NB4 (cell line): Measurements from ENCODE around the gene AGER.

ENCODE experiments used
- DNase-seq: peaks from one replicate; pipeline ENCODE4 v3.0.0; 2010; ENCODE audit warnings: low read depth
- H3K4me3 ChIP-seq: one replicate; pipeline ENCODE4 v1.5.1; 2011; ENCODE audit warnings: mild to moderate bottlenecking, low read depth, low read length, moderate library complexity
- MYC ChIP-seq: IDR thresholded peaks from 2 replicates; pipeline ENCODE4 v1.6.1; 2011; ENCODE audit warnings: low read depth, low read length
- POLR2A ChIP-seq: IDR thresholded peaks from 2 replicates; pipeline ENCODE4 v1.6.1; 2011; ENCODE audit warnings: mild to moderate bottlenecking; ENCODE audit not compliant: insufficient read length; ENCODE audit errors: extremely low read depth
- TF ChIP-seq, protein P1 (sequence below): IDR thresholded peaks from one replicate; pipeline ENCODE4 v1.5.1; 2012; ENCODE audit warnings: low read depth, low read length
- TF ChIP-seq, protein P2 (sequence below): IDR thresholded peaks from 2 replicates; pipeline ENCODE4 v1.6.1; 2011; ENCODE audit warnings: low read depth, low read length

The AGER gene

DNA sequence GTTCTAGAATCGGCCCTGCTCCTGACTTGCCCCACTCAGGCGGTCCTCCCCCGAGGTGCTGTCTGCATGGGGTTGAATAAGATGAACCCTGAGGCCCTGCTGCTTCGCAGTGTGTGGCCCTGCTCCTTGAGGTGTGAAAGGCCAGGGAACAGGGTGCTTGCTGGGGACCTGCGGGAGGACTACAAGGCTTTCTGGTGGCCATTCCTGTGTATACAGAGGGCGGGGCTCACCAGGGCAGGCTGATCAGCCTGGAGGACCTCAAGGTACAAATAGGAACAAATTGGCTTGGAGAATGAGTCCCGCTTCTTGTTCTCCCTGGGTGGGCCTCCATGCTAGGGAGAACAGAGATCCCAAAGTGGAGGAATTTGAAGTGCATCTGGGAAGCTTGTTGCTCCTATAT lies 34.1 kb upstream of the AGER start:
- DNase-seq, result no peak
- H3K4me3 ChIP-seq, result no peak overlapping the region
- TF ChIP-seq POLR2A (no peak), MYC (no peak)
- TF ChIP-seq, protein P1, sequence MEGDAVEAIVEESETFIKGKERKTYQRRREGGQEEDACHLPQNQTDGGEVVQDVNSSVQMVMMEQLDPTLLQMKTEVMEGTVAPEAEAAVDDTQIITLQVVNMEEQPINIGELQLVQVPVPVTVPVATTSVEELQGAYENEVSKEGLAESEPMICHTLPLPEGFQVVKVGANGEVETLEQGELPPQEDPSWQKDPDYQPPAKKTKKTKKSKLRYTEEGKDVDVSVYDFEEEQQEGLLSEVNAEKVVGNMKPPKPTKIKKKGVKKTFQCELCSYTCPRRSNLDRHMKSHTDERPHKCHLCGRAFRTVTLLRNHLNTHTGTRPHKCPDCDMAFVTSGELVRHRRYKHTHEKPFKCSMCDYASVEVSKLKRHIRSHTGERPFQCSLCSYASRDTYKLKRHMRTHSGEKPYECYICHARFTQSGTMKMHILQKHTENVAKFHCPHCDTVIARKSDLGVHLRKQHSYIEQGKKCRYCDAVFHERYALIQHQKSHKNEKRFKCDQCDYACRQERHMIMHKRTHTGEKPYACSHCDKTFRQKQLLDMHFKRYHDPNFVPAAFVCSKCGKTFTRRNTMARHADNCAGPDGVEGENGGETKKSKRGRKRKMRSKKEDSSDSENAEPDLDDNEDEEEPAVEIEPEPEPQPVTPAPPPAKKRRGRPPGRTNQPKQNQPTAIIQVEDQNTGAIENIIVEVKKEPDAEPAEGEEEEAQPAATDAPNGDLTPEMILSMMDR, result no peak
- TF ChIP-seq, protein P2, sequence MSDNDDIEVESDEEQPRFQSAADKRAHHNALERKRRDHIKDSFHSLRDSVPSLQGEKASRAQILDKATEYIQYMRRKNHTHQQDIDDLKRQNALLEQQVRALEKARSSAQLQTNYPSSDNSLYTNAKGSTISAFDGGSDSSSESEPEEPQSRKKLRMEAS, result no peak

DNA sequence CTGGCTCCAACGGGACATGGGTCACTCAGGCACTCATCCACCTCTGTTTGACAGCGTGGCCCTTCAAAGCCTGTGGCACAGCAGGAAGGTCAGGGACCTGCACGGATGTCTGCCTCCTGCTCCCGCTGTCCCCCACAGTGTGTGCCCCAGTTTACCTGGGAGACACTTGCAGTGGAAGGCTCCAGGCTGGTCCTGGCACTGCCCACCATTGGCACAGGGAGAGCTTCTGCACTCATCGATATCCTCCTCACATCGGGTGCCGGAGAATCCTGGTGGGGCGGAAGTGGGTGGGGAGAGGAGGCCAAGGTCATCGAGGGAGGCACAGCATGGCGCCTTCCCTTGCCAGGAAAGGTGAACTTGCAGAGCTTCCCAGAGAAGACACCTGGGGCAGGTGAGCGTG lies 32.9 kb upstream of the AGER start:
- H3K4me3 ChIP-seq, result no peak overlapping the region
- TF ChIP-seq, protein P1, result no peak
- no peak for TF ChIP-seq MYC
- TF ChIP-seq, protein P2, result no peak
- no peak for DNase-seq

DNA sequence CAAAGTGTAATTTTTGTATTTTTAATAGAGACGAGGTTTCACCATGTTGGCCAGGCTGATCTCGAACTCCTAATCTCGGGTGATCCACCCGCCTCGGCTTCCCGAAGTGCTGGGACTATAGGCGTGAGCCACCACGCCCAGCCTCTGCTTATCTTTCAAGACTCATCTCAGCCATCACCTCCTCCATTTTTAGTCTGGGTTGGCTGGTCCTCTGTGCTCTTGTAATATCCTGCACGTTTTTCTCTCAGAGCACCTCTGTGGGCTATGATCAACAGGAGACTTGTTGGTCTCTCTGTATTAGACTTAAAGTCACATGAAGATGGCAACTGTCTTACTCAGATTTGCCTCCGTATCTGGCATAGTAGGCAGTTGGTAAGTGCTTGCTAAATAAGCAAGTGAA lies 32.2 kb upstream of the AGER start:
- DNase-seq, result no peak
- TF ChIP-seq, protein P2, result no peak
- TF ChIP-seq POLR2A (no peak), MYC (no peak)
- TF ChIP-seq, protein P1, result no peak
- H3K4me3 ChIP-seq, result no peak overlapping the region

DNA sequence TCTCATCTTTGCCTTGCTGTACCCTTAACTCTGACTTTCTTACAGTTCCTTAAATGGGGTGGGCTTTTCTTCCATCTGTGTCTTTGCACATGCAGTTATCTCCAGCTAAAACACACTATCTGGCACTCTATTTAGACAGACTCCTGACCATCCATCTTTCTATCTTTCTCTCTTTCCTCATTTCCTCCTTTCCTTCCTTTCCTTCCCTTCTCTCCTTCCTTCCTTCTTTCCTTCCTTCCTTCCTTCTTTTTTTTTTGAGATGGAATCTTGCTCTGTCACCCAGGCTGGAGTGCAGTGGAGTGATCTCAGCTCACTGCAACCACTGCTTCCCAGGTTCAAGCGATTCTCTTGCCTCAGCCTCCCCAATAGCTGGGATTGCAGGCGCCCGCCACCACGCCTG lies 31.6 kb upstream of the AGER start:
- H3K4me3 ChIP-seq, result no peak overlapping the region
- no peak for TF ChIP-seq MYC
- TF ChIP-seq, protein P2, result no peak
- no peak for TF ChIP-seq POLR2A
- TF ChIP-seq, protein P1, result no peak
- no peak for DNase-seq

DNA sequence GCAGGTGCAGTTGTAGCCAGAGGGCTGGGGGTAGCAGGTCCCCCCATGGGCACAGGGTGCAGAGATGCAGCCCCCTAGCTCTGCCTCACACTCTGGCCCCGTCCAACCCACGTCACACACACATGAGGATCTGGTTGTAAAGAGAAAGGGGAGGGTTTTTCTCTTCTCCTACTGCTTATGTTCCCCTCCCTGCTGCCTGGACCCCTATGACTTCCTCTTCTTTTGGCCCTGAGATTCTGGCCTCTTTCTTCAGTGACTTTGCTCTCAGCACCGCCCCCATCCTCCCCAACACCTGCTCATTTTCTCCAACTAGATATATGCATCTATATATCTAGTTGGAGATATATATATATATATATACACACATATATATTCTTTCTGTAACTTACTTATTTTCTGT lies 30.1 kb upstream of the AGER start:
- no peak for DNase-seq
- TF ChIP-seq, protein P1, result no peak
- TF ChIP-seq POLR2A (no peak), MYC (no peak)
- TF ChIP-seq, protein P2, result no peak
- H3K4me3 ChIP-seq, result no peak overlapping the region

DNA sequence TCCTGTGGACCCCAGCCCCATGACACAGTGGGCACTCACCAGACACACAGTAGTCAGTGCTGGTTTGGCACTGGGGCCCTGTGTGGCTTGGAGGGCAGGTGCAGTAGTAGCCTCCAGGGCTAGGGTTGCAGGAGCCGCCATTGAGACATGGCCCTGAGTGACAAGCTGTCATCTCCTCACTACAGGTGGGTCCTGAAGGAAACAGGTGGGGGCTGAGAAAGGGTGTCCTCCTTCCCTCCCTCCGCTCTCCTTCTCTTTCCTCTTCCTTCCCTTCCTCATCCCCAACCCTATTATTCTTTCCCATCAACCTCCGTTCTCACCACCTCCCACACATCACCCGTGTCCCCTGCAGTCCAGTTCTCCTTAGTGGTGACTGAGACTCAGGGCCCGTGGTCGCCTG lies 29.6 kb upstream of the AGER start:
- TF ChIP-seq, protein P2, result no peak
- TF ChIP-seq MYC (no peak), POLR2A (no peak)
- TF ChIP-seq, protein P1, result no peak
- no peak for DNase-seq
- no peak overlapping the region for H3K4me3 ChIP-seq
